Activated CD4-positive, alpha-beta T cell treated with anti-CD3 and anti-CD28 coated beads for 48 hours (primary cell): ENCODE results near the gene TRIM38.
"Not testable (repeated sequence)": the region's sequence is repeated elsewhere in the genome, so short reads cannot be mapped to it uniquely, and the experiment has no call there.

Source experiments
- DNase-seq: peaks from one replicate; pipeline ENCODE4 v3.0.0-alpha.2; 2020

The TRIM38 gene

GRCh38 chr6:25972128-25972527, 9.5 kb downstream of the TRIM38 start:
- DNase-seq, result no peak

- no peak for DNase-seq
Measured at GRCh38 chr6:25972902-25973301, 10.3 kb downstream of the TRIM38 start.

GRCh38 chr6:25973923-25974555, 11.4 kb downstream of the TRIM38 start:
- DNase-seq, result no peak

- DNase-seq, result no peak
Measured at GRCh38 chr6:25975923-25976560, 13.4 kb downstream of the TRIM38 start.

- DNase-seq, result no peak
Measured at GRCh38 chr6:25980935-25981334, 18.3 kb downstream of the TRIM38 start.

- no peak for DNase-seq
Measured at GRCh38 chr6:25981568-25982263, 19.1 kb downstream of the TRIM38 start.

- DNase-seq, result no peak
Measured at GRCh38 chr6:25984265-25984664, 21.7 kb downstream of the TRIM38 start.

- DNase-seq, result no peak
Measured at GRCh38 chr6:25987845-25988244, 25.2 kb downstream of the TRIM38 start.

GRCh38 chr6:25990172-25990873, 27.7 kb downstream of the TRIM38 start:
- DNase-seq, result no peak

GRCh38 chr6:25991785-25992412, 29.3 kb downstream of the TRIM38 start:
- DNase-seq, result peak; percentile 58

GRCh38 chr6:25992413-25993340, 30.1 kb downstream of the TRIM38 start:
- DNase-seq, result peak; percentile 96

- not testable (repeated sequence) for DNase-seq
Measured at GRCh38 chr6:25993341-25993684, 30.7 kb downstream of the TRIM38 start.

- no peak for DNase-seq
Measured at GRCh38 chr6:25995507-25995906, 32.9 kb downstream of the TRIM38 start.

- no peak for DNase-seq
Measured at GRCh38 chr6:25997921-25998320, 35.3 kb downstream of the TRIM38 start.

GRCh38 chr6:25998379-25998778, 35.8 kb downstream of the TRIM38 start:
- no peak for DNase-seq

GRCh38 chr6:25999225-25999624, 36.6 kb downstream of the TRIM38 start:
- not testable (repeated sequence) for DNase-seq

- DNase-seq, result no peak
Measured at GRCh38 chr6:26000366-26001144, 38.0 kb downstream of the TRIM38 start.

- peak; percentile 56 for DNase-seq
Measured at GRCh38 chr6:26003102-26003694, 40.6 kb downstream of the TRIM38 start.

GRCh38 chr6:26006086-26006939, 43.7 kb downstream of the TRIM38 start:
- no peak for DNase-seq

- DNase-seq, result not testable (repeated sequence)
Measured at GRCh38 chr6:26006940-26007305, 44.3 kb downstream of the TRIM38 start.
